ENCODE results near the gene PTPN23. TPM values are rescaled to one million over a fixed set of nuclear protein-coding genes. Genes with fewer than 3 reads are reported as not detected.

PTPN23 gene
- total and polyA plus RNA-seq, 10 of the 15 experiments (the other 5 are each of a cell fraction or from before 2014, with no cell fraction given), result 0.44 to 28.6 (median 4.4) TPM

- ATAC-seq, result no peak
- intact Hi-C loops (cut with micrococcal nuclease; ENCODE audit: unreplicated experiment) (loop anchor here (5.0 kb wide), 1 partner anchor 363 kb away; no protein-coding TSS in a partner anchor), in situ Hi-C loops (cut with MboI) (loop anchor here (5.0 kb wide), 3 partner anchors 53 to 363 kb away; partner anchors contain the start of genes ELP6 and SCAP)
- BruUV-seq (replicated peaks), result no TSS peak
- RAD21 ChIA-PET (ENCODE audit: unreplicated experiment), result no interaction called here
- Histone ChIP-seq H3K9ac (ENCODE audit: control insufficient read depth, insufficient read depth, low read length) (no peak overlapping the region), H3K79me2 (ENCODE audit: control insufficient read depth, insufficient read depth, low read length) (no peaks in the 10 kb centered on the region; the same call in 1 of the 2 replicates), H4K20me1 (ENCODE audit: control insufficient read depth, insufficient read depth) (no peaks in the 10 kb centered on the region), H3K27ac (ENCODE audit: control insufficient read depth, insufficient read depth) (no peak overlapping the region), H3K4me2 (ENCODE audit: control insufficient read depth, insufficient read depth) (no peak overlapping the region), H3K9me3 (replicated peaks; ENCODE audit: control insufficient read depth, insufficient read depth, low read length) (no peaks in the 10 kb centered on the region), H3K36me3 (ENCODE audit: control insufficient read depth in 2 of 2, insufficient read depth in 2 of 2, low read length in 1 of 2) (peaks cover 23 to 30% of the 10 kb centered on the region in 2 experiments), H3K27me3 (replicated peaks in 1 of 2; ENCODE audit: control insufficient read depth in 2 of 2, insufficient read depth in 2 of 2, low read length in 1 of 2) (no peaks in the 10 kb centered on the region), H3K4me3 (no peak overlapping the region), H3K4me1 (ENCODE audit: control insufficient read depth, insufficient read depth, low read length) (peaks cover 3% of the 10 kb centered on the region; the same call in 1 of the 2 replicates), H2AFZ (ENCODE audit: control insufficient read depth, low read depth, low read length) (no peak overlapping the region)
- DNase-seq (ENCODE audit: low read depth, low spot score), result no peak
- FAIRE-seq, result no peak
- POLR2A ChIA-PET, result interaction anchor here (0.6 kb wide), 1 partner anchor 1157 kb away, joined by 5 read pairs; no protein-coding TSS in a partner anchor
- SMC1A ChIA-PET (ENCODE audit: uncharacterized antibody, unreplicated experiment), result interaction anchor here (1.6 kb wide), 1 partner anchor 85 kb away, joined by 3 read pairs; no protein-coding TSS in a partner anchor
- CTCF ChIA-PET, result interaction anchor here (5.0 to 5.6 kb wide), 2 partner anchors 53 to 91 kb away, joined by 53 to 118 read pairs; partner anchors contain the start of genes ELP6 and SCAP
- 97% methylated on average over 15 of the region's 15 CpGs for WGBS (ENCODE audit: insufficient coverage, insufficient replicate concordance, low lambda C conversion rate, missing lambda C conversion rate)
- TF ChIP-seq POU2F2 (IDR thresholded peaks at IDR 0.05; ENCODE audit: borderline replicate concordance, low read depth, low read length) (no peak), NR2C2 (IDR thresholded peaks at IDR 0.05; ENCODE audit: borderline replicate concordance, control insufficient read depth, insufficient read length, low read depth) (no peak), EGR1 (IDR thresholded peaks at IDR 0.05; ENCODE audit: borderline replicate concordance in 1 of 2, low read depth in 2 of 2, low read length in 2 of 2) (no peak), SUZ12 (IDR thresholded peaks at IDR 0.05; ENCODE audit: unreplicated experiment) (no peak), BACH1 (IDR thresholded peaks at IDR 0.05; ENCODE audit: borderline replicate concordance) (no peak), MTA3 (IDR thresholded peaks at IDR 0.05; ENCODE audit: borderline replicate concordance, low read length) (no peak), GABPA (IDR thresholded peaks at IDR 0.05; ENCODE audit: low read depth) (no peak), RUNX3 (IDR thresholded peaks at IDR 0.05; ENCODE audit: low read length) (no peak), NR2F1 (conservative IDR thresholded peaks at IDR 0.05) (no peak), CHD4 (IDR thresholded peaks at IDR 0.05) (no peak), ZBTB40 (IDR thresholded peaks at IDR 0.05; ENCODE audit: borderline replicate concordance) (no peak), RBBP5 (conservative IDR thresholded peaks at IDR 0.05) (no peak), IRF4 (IDR thresholded peaks at IDR 0.05; ENCODE audit: low read depth, low read length) (no peak), ZNF274 (IDR thresholded peaks at IDR 0.05; ENCODE audit: insufficient read depth, insufficient read length) (no peak)
- TF ChIP-seq, protein P1, sequence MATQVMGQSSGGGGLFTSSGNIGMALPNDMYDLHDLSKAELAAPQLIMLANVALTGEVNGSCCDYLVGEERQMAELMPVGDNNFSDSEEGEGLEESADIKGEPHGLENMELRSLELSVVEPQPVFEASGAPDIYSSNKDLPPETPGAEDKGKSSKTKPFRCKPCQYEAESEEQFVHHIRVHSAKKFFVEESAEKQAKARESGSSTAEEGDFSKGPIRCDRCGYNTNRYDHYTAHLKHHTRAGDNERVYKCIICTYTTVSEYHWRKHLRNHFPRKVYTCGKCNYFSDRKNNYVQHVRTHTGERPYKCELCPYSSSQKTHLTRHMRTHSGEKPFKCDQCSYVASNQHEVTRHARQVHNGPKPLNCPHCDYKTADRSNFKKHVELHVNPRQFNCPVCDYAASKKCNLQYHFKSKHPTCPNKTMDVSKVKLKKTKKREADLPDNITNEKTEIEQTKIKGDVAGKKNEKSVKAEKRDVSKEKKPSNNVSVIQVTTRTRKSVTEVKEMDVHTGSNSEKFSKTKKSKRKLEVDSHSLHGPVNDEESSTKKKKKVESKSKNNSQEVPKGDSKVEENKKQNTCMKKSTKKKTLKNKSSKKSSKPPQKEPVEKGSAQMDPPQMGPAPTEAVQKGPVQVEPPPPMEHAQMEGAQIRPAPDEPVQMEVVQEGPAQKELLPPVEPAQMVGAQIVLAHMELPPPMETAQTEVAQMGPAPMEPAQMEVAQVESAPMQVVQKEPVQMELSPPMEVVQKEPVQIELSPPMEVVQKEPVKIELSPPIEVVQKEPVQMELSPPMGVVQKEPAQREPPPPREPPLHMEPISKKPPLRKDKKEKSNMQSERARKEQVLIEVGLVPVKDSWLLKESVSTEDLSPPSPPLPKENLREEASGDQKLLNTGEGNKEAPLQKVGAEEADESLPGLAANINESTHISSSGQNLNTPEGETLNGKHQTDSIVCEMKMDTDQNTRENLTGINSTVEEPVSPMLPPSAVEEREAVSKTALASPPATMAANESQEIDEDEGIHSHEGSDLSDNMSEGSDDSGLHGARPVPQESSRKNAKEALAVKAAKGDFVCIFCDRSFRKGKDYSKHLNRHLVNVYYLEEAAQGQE (IDR thresholded peaks at IDR 0.05; ENCODE audit: low read depth, low read length), result no peak
These were observed 43.9 kb downstream of the PTPN23 start for GRCh38 chr3:47424434-47425382.
